HepG2 (cell line): ENCODE data around the gene NLRP4.

Experiments used
- POLR2A ChIP-seq, 2 experiments: IDR thresholded peaks; 2 replicates each; pipeline ENCODE4 v1.6.1; 2011; ENCODE audit warnings: low read depth in 2 of 2, low read length in 2 of 2, mild to moderate bottlenecking in 1 of 2, moderate library complexity in 1 of 2; ENCODE audit not compliant: insufficient read depth in 1 of 2
- ZFP91 ChIP-seq: sonication (generic); formaldehyde crosslinking; IDR thresholded peaks from 2 replicates; pipeline ENCODE4 v1.9.0; 2022; ENCODE audit warnings: missing genetic modification reagents, mild to moderate bottlenecking, borderline replicate concordance

GRCh38 chr19:55902080-55902751 is 65.9 kb downstream of the NLRP4 start:
- TF ChIP-seq POLR2A (IDR thresholded peaks at IDR 0.05; ENCODE audit: insufficient read depth in 1 of 2, low read depth in 2 of 2, low read length in 2 of 2) (no peak), ZFP91 (CRISPR knock-in tag) (no peak)
